HG03442 (cell line): ENCODE results near the gene REM2.

Experiments
- ATAC-seq: cut with Tn5 transposase; IDR thresholded peaks from one replicate; pipeline ENCODE4 v1.9.1; 2021; ENCODE audit warnings: mild to moderate bottlenecking, moderate library complexity; ENCODE audit not compliant: unreplicated experiment

The REM2 gene

DNA sequence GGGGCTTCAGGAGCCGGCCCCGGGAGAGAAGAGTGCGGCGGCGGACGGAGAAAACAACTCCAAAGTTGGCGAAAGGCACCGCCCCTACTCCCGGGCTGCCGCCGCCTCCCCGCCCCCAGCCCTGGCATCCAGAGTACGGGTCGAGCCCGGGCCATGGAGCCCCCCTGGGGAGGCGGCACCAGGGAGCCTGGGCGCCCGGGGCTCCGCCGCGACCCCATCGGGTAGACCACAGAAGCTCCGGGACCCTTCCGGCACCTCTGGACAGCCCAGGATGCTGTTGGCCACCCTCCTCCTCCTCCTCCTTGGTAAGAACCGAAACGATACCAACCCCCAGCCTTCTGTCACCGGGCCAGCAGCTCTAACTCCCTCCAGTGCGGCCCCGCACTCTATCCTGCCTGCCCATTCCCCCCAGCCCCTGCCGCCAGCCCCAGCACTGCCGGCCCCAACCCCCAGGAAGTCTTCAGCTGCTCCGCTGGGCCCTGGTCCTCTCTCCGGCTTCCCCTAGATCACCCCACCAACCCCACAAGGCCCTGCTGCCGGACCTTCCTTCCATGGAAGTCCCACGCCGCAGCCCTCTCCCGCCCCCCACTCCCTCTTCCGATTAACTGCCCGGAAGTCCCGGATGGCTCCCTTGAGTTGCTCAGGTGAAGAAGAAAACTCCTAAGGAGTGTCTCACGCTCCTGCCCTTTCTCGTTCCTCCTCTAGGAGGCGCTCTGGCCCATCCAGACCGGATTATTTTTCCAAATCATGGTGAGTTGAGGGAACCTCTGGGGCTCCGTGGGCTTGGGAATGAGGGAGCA is 10.8 kb upstream of the REM2 start:
- ATAC-seq: peak; percentile 19

DNA sequence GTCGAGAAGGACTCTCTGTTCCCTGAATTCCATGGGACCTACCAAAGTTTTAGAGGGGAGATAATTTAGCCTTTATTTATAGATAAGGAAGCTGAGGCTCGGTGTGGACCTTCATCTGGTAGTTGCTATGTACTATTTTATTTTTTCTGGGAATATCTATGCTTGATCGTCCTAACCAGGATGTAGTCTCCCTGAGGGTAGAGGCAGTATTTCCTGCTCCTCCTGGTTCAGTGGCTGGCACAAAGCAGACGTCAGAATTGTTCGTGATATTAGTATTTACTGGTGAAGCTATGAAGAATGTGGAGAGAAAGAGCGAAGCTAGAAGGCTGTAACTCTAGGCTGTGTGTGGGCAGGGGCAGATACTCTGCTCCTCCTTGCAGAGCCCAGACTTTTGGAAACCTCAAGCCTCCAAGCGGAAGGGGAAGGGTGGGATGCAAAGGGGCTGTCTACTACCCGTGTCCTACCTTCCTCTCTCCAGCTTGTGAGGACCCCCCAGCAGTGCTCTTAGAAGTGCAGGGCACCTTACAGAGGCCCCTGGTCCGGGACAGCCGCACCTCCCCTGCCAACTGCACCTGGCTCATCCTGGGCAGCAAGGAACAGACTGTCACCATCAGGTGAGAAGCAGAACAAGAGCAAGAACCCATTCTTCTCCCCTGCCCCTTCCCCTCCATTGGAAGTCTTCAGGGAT is 10.0 kb upstream of the REM2 start:
- no peak for ATAC-seq

DNA sequence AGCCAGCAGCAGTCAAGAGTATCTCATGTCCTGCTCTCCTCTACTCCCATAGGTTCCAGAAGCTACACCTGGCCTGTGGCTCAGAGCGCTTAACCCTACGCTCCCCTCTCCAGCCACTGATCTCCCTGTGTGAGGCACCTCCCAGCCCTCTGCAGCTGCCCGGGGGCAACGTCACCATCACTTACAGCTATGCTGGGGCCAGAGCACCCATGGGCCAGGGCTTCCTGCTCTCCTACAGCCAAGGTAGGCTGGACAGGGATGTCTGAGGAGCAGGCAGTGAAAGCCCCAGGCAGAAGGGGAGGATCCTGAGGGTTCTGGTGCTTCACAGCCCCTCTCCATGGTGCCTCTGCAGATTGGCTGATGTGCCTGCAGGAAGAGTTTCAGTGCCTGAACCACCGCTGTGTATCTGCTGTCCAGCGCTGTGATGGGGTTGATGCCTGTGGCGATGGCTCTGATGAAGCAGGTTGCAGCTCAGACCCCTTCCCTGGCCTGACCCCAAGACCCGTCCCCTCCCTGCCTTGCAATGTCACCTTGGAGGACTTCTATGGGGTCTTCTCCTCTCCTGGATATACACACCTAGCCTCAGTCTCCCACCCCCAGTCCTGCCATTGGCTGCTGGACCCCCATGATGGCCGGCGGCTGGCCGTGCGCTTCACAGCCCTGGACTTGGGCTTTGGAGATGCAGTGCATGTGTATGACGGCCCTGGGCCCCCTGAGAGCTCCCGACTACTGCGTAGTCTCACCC is 7.8 kb upstream of the REM2 start:
- ATAC-seq: no peak

GRCh38 chr14:22875748-22876319 is 7.2 kb upstream of the REM2 start:
- ATAC-seq: no peak

GRCh38 chr14:22877000-22877501 is 6.0 kb upstream of the REM2 start:
- no peak for ATAC-seq

DNA sequence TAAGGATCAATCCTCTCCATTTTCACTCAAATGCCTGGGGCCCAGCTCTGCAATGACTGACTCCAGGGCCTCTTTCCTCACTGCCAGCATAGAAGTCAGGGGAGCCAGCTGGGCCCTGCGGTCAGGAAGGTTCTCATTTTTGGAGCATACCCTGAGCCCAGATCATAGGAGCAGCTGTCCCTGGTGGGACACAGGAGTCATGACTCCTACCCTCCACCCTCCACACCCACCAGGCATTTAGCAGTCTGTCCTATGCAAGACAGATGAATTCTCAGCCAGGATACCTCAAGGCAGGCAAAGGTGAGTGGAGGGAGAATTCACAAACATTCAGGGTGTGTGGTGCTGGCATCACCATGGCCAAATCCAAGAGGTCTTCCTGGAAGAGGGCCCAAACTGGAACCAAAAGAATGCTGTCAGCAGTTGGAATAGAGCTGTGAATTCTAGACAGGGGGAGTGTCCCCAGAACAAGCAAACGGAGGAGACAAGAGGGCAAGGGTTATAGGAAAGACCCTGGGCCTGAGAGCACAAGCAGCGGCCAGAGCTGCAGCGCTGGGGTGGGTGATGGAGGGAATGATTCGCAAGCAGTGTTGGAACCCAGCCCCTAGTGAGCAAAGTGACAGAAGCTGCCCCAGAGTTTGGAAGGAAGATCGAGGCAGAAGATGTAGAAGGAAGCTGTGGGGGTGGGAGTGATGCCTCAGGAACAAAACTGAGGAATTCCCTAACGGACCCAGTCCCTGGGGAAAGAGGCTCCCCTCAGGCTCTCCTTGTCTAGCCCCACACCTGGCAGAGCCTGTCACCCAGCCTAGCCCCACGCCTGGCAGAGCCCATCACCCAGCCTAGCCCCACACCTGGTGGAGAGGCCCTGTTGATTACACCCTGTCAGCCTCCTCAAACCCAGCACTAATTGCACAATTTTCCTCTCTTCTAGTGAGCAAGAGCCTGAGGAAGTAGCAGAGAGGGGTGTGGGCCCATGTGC is 4.5 kb upstream of the REM2 start:
- no peak for ATAC-seq

GRCh38 chr14:22882064-22882463 is 958 bp upstream of the REM2 start:
- no peak for ATAC-seq

DNA sequence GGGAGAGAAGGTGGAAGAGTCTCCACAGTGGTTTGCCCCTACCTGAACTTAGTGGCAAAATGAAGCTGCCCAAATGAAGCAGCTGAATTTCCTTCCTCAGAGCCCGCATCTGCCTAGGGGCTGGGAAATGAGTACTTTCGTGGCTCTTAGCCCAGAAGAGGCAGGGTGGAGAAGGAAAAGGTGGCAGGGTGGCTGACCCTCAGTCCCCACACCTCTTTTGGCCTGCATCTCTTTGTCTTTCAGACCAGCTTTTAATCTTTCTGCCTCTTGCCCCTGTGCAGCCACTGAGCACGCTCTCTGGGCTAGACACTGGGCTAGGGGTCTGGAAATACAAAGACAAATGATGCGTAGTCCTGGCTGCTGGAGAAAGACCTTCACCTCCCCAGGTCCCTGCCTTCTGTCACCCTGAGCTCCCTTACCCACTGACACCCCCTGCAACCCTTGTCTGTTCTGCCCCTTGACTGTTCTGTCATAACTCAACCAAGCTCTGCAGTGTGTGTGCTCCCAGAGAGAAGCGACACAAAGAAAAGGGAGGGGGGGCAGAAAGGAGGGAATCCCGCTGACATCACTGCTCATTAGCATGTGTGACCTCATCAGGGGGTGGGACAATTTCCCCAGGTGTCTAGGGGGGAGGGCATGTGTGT is 371 bp upstream of the REM2 start:
- no peak for ATAC-seq

GRCh38 chr14:22884076-22884737 is 1.2 kb downstream of the REM2 start:
- no peak for ATAC-seq

GRCh38 chr14:22884738-22885523 is 1.9 kb downstream of the REM2 start:
- no peak for ATAC-seq

- no peak for ATAC-seq
These were observed 3.0 kb downstream of the REM2 start for GRCh38 chr14:22885975-22886374.

DNA sequence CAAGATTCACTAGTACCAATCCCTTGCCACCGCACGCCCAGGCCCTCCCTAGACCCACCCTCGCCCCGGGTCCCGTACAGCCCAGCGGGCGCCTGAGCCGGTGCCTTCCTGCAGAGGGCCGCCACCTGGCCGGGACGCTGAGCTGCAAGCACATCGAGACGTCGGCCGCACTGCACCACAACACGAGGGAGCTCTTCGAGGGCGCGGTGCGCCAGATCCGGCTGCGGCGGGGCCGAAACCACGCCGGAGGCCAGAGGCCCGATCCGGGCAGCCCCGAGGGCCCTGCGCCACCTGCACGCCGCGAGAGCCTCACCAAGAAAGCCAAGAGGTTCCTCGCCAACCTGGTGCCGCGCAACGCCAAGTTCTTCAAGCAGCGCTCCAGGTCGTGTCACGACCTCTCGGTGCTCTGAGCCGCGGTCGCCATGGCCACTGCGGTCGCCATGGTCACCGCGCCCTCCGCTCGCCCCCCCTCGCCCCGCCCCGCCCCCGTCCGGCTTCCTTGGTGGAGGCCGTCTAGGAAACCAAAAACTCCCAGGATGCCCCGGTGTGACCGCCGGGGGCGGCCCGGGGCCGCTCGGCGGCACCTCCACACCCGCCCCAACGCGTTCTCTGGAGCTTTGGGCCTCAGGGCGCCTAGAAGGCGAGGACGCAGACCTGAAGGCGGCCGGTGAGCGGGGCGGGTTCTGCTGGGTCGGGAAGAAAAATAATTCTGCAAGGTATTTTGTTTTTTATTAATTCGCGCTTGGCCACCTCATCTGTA is 3.7 kb downstream of the REM2 start:
- peak; percentile 51 for ATAC-seq

DNA sequence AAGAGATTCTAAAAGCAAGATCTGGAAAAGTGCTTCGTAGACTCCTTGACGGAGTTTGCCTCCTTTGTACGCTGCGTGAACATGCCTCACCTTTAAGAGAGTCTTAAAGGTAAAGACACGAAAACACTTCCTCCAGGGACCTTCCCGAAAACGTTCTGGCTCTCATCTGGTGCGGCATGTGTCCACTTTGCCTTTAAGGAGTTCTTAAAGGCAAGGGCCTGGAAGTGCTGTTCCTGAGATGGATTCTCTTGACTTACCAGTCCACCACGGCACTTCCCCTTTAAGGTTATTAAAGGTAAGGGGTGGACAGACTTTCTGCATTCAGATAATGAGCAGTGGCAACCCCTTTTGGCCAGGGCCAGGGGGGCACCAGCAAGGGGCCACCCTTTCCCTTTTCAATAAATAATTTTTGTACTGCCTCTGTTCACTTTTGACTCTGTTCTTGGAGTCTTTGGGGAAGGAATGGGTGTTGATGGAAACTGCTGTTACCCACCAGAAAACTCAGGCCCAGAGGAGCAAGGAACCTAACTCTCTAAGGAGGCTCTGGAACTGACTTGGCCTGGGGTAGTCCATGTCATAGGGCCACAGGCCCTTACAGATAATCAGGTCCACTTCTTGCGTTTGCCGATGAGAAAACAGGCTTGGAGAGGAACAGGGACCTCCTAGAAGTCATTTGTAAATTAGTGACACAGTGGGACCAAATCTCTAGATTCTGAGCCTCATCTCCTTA is 4.4 kb downstream of the REM2 start:
- ATAC-seq: peak; percentile 39

GRCh38 chr14:22887990-22888378 is 5.0 kb downstream of the REM2 start:
- peak; percentile 49 for ATAC-seq

GRCh38 chr14:22888662-22889061 is 5.6 kb downstream of the REM2 start:
- ATAC-seq: no peak

- no peak for ATAC-seq
These were observed 7.4 kb downstream of the REM2 start for GRCh38 chr14:22890416-22890815.

- no peak for ATAC-seq
These were observed 9.5 kb downstream of the REM2 start for GRCh38 chr14:22892488-22892887.
